HG02938 (cell line): ENCODE results near the gene PIH1D1.

Experiments used
- ATAC-seq: cut with Tn5 transposase; IDR thresholded peaks from one replicate; pipeline ENCODE4 v1.9.1; 2021; ENCODE audit warnings: mild to moderate bottlenecking, moderate library complexity; ENCODE audit not compliant: unreplicated experiment

Gene PIH1D1

GRCh38 chr19:49436381-49437017 is 15.1 kb downstream of the PIH1D1 start:
- ATAC-seq, result no peak

- no peak for ATAC-seq
Observed at GRCh38 chr19:49435670-49436069, 15.9 kb downstream of the PIH1D1 start.

DNA sequence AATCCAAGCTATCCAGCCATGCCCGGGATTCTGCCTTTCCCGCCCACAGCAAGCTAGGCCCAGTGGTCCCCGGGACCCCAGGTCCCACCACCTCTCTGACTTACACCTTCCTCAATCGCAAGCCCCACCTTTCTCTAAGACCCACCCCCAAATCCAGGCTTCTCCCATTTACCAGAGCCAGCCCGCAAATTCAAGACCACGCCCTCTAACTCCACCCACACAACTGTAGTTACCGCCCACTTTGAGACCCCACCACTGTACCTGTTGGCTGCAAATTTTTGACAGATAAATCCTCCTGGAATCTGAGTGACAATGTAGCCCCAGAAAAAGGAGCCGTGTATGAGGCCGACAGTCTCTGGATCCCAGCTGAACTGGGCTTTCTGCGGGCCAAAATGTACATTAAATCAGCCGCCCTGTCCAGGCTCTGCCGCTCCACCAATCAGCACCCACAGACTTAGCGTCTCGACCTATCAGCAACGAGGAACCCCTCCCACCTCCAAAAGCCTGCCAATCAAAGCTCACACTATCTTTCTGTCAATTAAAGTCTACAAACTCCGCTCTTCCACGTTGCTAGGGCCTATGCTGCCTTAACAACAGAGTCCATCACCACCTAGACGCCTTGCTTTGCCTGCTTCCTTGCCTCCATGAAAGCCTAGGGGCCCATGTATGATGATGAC is 16.6 kb downstream of the PIH1D1 start:
- ATAC-seq, result no peak

GRCh38 chr19:49433240-49433901 is 18.2 kb downstream of the PIH1D1 start:
- no peak for ATAC-seq

GRCh38 chr19:49432141-49433073 is 19.2 kb downstream of the PIH1D1 start:
- no peak for ATAC-seq

- no peak for ATAC-seq
Observed at GRCh38 chr19:49431330-49431749, 20.3 kb downstream of the PIH1D1 start.

DNA sequence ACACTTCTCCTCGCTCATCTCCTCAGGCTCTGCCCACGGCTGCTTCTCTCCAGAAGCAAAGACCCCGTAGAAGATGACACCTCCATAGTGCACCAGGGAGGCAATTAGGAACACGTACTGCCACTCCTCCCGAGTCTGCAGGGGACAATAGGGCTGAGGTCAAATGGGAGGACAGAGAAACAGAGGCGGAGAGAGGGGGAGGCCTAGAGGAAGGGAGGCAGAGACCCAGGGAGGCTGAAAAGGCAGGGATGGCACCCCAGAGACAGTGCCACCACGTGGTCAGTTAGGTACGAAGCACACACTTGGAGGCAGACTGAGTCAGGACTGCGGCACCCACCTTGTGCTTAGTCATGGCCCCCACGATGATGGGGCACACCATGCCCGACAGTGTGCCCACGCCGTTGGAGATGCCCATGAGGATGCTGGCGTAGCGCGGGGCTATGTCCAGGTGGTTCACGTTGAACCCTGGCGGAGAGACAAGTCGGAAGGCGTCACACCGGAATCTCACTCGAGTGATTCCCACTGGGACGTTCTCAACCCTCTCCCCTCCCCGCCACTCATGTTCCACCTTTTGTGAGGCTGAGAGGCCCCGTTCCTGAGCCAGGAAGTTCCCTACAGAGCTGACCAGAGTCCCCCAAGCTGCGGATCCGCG is 20.8 kb downstream of the PIH1D1 start:
- ATAC-seq, result no peak

DNA sequence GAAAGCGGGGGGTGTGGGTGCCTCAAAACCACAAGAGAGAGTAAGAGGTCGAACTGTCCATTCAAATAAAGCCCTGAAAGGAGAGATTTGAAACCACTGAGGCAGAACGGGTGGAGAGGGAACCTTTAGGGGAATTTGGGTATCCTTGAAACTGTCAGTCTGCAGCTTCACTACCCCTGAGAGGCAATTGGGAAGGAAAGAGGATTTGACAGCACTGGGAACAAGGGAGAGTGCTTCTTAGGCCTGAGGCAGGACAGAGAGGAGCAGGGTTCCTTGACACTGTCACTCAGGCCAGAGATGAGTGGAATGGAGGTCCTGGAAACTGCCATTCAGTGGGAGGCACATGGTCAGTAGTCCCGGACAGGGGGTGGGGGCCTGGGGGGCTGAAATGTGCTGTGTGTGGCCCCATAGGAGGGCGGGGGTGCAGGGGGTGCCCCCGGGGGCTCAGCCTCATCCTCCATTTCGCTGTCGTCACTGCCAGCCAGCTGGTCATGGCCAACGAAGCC is 21.4 kb downstream of the PIH1D1 start:
- no peak for ATAC-seq

- ATAC-seq, result no peak
Observed at GRCh38 chr19:49428547-49429451, 22.8 kb downstream of the PIH1D1 start.

DNA sequence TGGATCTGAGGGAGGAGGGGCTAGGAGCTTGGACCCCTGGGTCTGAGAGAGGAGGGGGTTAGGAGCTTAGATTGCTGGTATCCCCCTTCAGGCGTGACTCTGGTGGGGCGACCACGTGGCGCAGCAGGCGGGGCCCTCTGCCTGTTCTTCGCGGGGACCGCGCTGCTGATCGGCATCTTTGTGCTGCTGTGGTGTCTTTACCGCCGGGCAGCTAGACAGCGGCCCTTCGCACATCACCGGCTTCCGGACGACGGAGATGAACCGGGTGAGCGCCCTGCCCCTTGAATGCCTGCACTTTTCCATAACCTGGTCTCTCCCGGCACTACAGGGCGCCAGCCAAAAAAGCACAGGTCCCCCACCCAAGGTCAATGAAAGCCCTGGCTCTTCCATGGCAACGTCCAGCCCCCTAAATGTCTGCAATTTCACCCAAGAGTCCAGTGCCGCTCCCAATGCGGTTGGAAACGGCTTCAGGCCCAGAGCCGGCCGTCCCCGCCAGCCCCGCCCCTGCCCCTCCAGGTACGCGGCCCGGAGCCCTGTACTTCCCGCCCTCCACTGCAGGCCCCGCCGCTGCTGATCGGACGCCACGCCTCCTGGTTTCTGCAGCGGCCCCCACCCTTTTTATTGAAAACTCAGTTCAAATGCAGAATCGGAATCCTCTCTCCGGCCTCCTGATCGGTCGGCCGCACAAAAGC is 23.6 kb downstream of the PIH1D1 start:
- ATAC-seq, result no peak

GRCh38 chr19:49427339-49427738 is 24.3 kb downstream of the PIH1D1 start:
- ATAC-seq, result no peak

DNA sequence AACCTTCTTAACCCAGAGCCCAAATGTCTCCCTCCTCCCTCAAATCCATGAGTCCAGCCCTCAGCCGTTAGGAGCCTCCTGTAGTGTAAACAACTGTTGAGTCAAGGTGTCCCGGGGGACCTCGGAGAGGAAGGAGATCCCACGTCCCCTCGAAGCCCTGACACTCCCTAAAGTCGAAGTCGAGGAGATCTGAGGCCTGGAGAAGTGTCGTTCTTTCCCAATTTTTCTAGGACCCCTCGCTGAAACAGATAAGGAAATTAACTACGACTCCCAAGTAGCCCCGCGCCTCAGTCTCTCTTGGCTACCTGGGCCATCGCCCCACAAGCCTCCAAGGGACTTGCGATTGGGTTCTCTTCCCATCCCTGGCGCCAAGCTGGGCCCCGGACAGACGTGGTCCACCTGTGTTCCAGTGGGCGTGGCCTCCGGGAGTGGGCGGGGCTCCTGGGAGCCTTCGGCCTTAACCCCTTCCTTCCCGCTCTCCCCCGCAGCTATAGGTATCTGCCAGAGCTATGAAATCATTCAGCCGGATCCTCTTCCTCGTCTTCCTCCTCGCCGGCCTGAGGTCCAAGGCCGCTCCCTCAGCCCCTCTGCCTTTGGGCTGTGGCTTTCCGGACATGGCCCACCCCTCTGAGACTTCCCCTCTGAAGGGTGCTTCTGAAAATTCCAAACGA is 25.6 kb downstream of the PIH1D1 start:
- no peak for ATAC-seq

GRCh38 chr19:49425178-49425577 is 26.4 kb downstream of the PIH1D1 start, which contains the start of gene GFY:
GFY (plus strand) TSS chr19:49425388; CDS start chr19:49426431, 1,043 bp downstream.
- ATAC-seq, result no peak

DNA sequence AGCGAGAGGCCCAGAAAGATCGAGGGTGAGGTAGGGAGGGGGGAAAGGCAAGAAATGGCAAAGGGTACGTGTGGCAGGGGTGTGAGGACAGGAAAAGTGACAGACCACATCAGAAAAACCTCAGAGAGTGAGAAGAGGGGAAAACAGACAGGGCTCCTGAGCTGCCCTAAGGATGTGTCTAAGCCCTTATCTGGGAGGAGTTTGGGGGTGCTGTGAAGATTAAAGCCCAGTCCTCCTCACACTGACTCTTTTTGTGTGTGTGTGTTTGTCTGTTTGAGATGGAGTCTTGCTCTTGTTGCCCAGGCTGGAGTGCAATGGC is 27.7 kb downstream of the PIH1D1 start:
- ATAC-seq, result no peak

DNA sequence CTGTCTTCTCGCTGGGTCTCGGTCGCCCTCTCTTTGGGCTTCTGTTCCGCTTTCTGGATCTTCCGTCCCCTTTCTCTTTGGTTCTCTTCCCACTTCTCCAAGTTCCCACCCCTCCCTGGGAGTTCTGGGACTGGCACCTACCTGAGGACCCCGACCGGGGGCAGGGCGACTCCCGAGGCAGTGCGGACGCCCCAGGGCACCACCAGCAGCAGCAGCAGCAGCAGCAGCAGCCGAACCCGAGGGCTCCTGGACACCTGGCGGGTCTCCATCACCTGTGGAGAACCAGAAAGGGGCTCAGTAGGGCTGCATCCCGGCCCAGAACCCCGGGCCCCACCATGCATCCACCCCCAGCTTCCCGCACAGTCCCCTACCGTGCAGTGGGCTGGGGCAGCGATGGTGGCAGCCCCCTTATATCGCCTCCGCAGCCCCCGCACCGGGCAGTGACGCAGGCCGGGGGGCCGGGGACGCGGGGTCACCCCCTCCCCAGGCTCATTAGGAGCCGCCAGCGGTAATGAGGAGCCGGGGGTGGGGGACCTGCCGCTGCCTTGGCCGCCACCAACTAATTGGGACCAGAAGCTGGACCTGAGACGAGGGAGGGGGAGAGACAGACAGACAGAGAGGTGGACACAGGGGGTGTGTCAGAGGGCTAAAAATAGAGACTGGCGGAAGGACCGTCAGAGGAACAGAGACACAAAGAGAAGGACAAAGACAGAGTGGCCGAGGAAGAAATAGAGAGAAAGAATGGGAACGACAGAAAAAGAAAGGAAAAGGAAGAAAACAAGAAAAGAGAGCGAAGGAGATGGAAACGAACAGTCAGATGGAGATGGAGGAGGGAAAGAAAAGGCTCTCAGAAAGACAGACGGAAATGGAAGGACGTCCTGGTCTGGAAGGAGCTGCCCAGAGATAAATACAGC is 28.3 kb downstream of the PIH1D1 start, which contains the start of gene PTH2:
TSS of gene PTH2 (minus strand) at position 371 of the 914 bp plus-strand sequence. CDS start at position 269, 102 bp downstream.
- no peak for ATAC-seq

- no peak for ATAC-seq
Observed at GRCh38 chr19:49422407-49423070, 29.1 kb downstream of the PIH1D1 start.

DNA sequence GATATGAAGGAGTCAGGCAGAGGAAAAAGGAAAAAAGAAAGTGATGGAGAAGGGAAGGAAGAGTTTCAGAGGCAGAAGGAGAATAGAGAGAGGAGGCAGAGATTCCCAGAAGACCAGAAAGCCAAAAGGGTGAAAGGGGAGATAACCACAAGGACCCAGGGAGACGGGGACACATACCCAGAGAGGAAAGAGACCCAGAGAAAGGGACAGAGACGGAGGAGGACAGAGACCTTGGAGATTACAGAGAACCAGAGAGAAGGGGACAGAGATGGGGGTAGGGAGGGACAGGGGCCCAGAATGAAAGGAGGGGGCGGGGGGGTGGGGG is 29.8 kb downstream of the PIH1D1 start:
- no peak for ATAC-seq
